Skeletal muscle satellite cell (primary cell): ENCODE results near the gene MCM5.

Experiments used
- H3K27me3 ChIP-seq: 2 replicates; pipeline ENCODE4 v1.7.0; 2013; ENCODE audit warnings: low read length; ENCODE audit not compliant: control insufficient read depth, insufficient read depth
- H3K36me3 ChIP-seq: 2 replicates; pipeline ENCODE4 v1.7.0; 2013; ENCODE audit warnings: mild to moderate bottlenecking, control low read depth, low read length; ENCODE audit not compliant: insufficient read depth
- H3K4me1 ChIP-seq: 2 replicates; pipeline ENCODE4 v1.7.0; 2013; ENCODE audit warnings: low read length; ENCODE audit not compliant: control insufficient read depth, insufficient read depth
- H3K4me2 ChIP-seq: 2 replicates; pipeline ENCODE4 v1.7.0; 2013; ENCODE audit warnings: mild to moderate bottlenecking, low read length
- H3K4me3 ChIP-seq: 2 replicates; pipeline ENCODE4 v1.7.0; 2013; ENCODE audit warnings: low read length
- H3K9ac ChIP-seq: 2 replicates; pipeline ENCODE4 v1.7.0; 2013; ENCODE audit warnings: mild to moderate bottlenecking, low read depth, low read length, moderate library complexity
- H3K9me3 ChIP-seq: replicated peaks from 2 replicates; pipeline ENCODE4 v1.7.0; 2013; ENCODE audit warnings: mild to moderate bottlenecking, control low read depth, low read length

The MCM5 gene

GRCh38 chr22:35409783-35410662, 10.1 kb downstream of the MCM5 start:
- H3K36me3 ChIP-seq, result peaks cover 64% of the 10 kb centered on the region
- no peaks in the 10 kb centered on the region for H3K27me3 ChIP-seq
- H3K9me3 ChIP-seq, result no peaks in the 10 kb centered on the region
- H3K4me2 ChIP-seq, result no peak overlapping the region
- H3K4me3 ChIP-seq, result no peak overlapping the region
- peaks cover 4% of the 10 kb centered on the region for H3K4me1 ChIP-seq
- no peak overlapping the region for H3K9ac ChIP-seq

GRCh38 chr22:35410663-35411034, 10.7 kb downstream of the MCM5 start:
- H3K4me3 ChIP-seq, result no peak overlapping the region
- H3K36me3 ChIP-seq, result peaks cover 64% of the 10 kb centered on the region
- no peaks in the 10 kb centered on the region for H3K9me3 ChIP-seq
- no peaks in the 10 kb centered on the region for H3K27me3 ChIP-seq
- H3K4me2 ChIP-seq, result no peak overlapping the region
- peaks cover 4% of the 10 kb centered on the region for H3K4me1 ChIP-seq
- no peak overlapping the region for H3K9ac ChIP-seq

DNA sequence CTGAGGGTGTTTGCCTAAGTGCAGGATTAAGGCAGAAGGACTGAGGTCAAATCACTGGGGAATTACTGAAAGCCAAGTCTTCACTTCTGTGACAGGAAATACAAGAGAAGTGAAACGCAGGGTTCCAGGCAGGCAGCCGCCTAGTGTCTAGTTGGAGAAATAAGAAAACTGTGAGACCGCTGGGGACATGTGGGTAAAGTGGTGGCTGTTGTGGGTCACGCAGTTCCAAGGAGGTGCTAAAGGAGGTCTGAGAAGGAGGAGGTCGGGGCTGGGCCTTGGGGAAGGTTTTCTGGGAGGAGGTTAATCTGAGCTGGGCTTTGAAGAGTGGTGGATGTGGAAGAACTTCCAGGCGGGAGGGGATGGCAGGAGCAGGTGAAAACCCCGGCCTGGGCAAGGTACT, 11.2 kb downstream of the MCM5 start:
- Histone ChIP-seq H3K36me3 (peaks cover 67% of the 10 kb centered on the region), H3K4me3 (no peak overlapping the region), H3K9ac (no peak overlapping the region), H3K9me3 (no peaks in the 10 kb centered on the region), H3K4me1 (peaks cover 4% of the 10 kb centered on the region), H3K27me3 (no peaks in the 10 kb centered on the region), H3K4me2 (no peak overlapping the region)

DNA sequence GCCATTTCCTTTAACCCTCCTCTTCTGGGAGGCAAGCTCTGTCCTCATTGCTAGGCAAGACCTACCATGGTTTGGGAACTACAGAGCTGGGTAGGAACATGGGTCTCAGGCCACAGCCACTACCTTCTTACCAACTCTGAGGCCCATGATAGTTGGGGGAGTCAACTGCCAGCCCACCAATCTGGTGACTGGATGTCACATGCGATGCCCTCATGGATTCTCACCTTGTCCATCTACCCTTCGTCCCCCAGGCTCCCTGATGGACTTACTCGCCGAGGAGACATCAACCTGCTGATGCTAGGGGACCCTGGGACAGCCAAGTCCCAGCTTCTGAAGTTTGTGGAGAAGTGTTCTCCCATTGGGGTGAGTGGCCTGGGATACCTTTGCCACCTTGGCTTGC, 13.7 kb downstream of the MCM5 start:
- Histone ChIP-seq H3K4me3 (no peak overlapping the region), H3K9ac (no peak overlapping the region), H3K27me3 (no peaks in the 10 kb centered on the region), H3K36me3 (peaks cover 55% of the 10 kb centered on the region), H3K4me2 (no peak overlapping the region), H3K4me1 (peaks cover 8% of the 10 kb centered on the region), H3K9me3 (no peaks in the 10 kb centered on the region)

GRCh38 chr22:35417606-35418005, 17.7 kb downstream of the MCM5 start:
- Histone ChIP-seq H3K4me2 (no peak overlapping the region), H3K9me3 (no peaks in the 10 kb centered on the region), H3K4me3 (no peak overlapping the region), H3K4me1 (peaks cover 4% of the 10 kb centered on the region), H3K9ac (no peak overlapping the region), H3K27me3 (no peaks in the 10 kb centered on the region), H3K36me3 (peaks cover 40% of the 10 kb centered on the region)

DNA sequence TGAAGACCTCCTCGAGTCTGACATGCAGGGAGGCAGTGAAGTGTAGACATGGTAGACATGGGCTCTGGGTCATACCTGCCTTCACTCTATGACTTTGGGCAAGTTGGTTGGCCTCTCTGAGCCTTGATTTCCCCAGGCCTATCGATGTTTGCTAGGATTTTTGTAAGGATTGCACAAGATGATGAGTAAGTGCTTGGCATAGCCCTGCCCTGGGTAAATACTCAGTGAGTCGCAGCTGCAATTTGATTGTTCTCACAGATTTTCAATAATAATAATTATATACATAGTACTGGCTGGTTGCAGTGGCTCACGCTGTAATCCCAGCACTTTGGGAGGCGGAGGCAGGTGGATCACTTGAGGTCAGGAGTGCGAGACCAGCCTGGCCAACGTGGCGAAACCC, 18.1 kb downstream of the MCM5 start:
- Histone ChIP-seq H3K36me3 (peaks cover 44% of the 10 kb centered on the region), H3K4me3 (no peak overlapping the region), H3K9me3 (no peaks in the 10 kb centered on the region), H3K27me3 (no peaks in the 10 kb centered on the region), H3K4me2 (no peak overlapping the region), H3K9ac (no peak overlapping the region), H3K4me1 (peaks cover 4% of the 10 kb centered on the region)

- Histone ChIP-seq H3K36me3 (peaks cover 40% of the 10 kb centered on the region), H3K4me2 (no peak overlapping the region), H3K9ac (no peak overlapping the region), H3K4me3 (no peak overlapping the region), H3K27me3 (no peaks in the 10 kb centered on the region), H3K4me1 (peaks cover 4% of the 10 kb centered on the region), H3K9me3 (no peaks in the 10 kb centered on the region)
These were observed 18.8 kb downstream of the MCM5 start for GRCh38 chr22:35418731-35419130.

DNA sequence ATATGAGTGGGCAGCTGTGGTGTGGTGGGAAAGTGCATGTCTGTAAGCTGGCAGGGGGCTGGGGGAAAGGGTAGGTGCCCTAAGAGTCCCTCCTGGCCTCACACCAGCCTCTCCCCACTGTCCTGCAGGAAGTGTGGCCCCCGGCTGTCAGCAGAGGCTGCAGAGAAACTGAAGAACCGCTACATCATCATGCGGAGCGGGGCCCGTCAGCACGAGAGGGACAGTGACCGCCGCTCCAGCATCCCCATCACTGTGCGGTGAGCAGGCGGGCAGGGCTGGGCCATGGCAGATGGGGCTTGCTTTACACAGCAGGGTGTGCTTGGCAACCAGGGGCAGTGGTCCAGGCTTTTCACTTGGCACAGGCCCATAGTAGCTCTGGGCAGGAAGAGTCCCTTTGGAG, 19.8 kb downstream of the MCM5 start:
- H3K36me3 ChIP-seq, result peaks cover 38% of the 10 kb centered on the region
- no peak overlapping the region for H3K4me3 ChIP-seq
- no peak overlapping the region for H3K9ac ChIP-seq
- H3K27me3 ChIP-seq, result no peaks in the 10 kb centered on the region
- H3K4me1 ChIP-seq, result peaks cover 4% of the 10 kb centered on the region
- H3K9me3 ChIP-seq, result no peaks in the 10 kb centered on the region
- no peak overlapping the region for H3K4me2 ChIP-seq

GRCh38 chr22:35421121-35421520, 21.2 kb downstream of the MCM5 start:
- Histone ChIP-seq H3K4me3 (no peak overlapping the region), H3K27me3 (no peaks in the 10 kb centered on the region), H3K9me3 (no peaks in the 10 kb centered on the region), H3K4me2 (no peak overlapping the region), H3K4me1 (peaks cover 13% of the 10 kb centered on the region), H3K36me3 (peaks cover 35% of the 10 kb centered on the region), H3K9ac (no peak overlapping the region)

DNA sequence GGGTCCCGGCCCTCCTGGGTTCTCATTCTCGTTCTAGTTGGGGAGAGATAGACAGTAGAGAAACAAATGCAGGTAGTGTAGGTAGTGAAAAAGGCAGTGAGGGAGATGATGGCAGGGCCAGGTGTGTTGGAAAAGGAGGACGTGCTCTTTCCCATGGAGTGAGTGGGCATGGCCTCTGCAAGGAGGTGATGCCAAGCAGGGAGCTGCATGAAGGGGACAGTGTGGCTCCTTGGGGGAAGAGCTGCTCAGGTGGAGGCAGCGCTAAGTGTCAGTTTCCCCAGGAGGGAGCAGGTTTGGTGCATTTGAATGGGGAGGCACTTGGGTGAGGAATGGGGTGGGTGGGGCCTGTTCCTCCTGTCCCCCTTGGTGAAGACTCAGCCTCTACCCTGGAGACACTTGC, 22.2 kb downstream of the MCM5 start:
- Histone ChIP-seq H3K36me3 (peaks cover 27% of the 10 kb centered on the region), H3K9me3 (no peaks in the 10 kb centered on the region), H3K9ac (no peak overlapping the region), H3K27me3 (no peaks in the 10 kb centered on the region), H3K4me1 (peaks cover 22% of the 10 kb centered on the region), H3K4me2 (no peak overlapping the region), H3K4me3 (no peak overlapping the region)

GRCh38 chr22:35422936-35423335, 23.0 kb downstream of the MCM5 start:
- Histone ChIP-seq H3K4me3 (no peak overlapping the region), H3K9me3 (no peaks in the 10 kb centered on the region), H3K9ac (no peak overlapping the region), H3K36me3 (peaks cover 27% of the 10 kb centered on the region), H3K4me1 (peaks cover 19% of the 10 kb centered on the region), H3K4me2 (no peak overlapping the region), H3K27me3 (no peaks in the 10 kb centered on the region)

DNA sequence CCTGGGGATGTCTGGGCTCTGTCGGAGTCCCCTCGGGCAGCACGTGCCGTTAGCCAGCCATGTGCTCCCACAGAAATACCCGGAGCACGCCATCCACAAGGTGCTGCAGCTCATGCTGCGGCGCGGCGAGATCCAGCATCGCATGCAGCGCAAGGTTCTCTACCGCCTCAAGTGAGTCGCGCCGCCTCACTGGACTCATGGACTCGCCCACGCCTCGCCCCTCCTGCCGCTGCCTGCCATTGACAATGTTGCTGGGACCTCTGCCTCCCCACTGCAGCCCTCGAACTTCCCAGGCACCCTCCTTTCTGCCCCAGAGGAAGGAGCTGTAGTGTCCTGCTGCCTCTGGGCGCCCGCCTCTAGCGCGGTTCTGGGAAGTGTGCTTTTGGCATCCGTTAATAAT, 24.1 kb downstream of the MCM5 start:
- no peaks in the 10 kb centered on the region for H3K27me3 ChIP-seq

More for the DNA sequence above, 24.1 kb downstream of the MCM5 start:
- Histone ChIP-seq H3K36me3 (peaks cover 30% of the 10 kb centered on the region), H3K9me3 (no peaks in the 10 kb centered on the region), H3K4me3 (no peak overlapping the region), H3K4me1 (peaks cover 18% of the 10 kb centered on the region), H3K9ac (no peak overlapping the region), H3K4me2 (no peak overlapping the region)
